ENCODE measurements around the gene SCARB2. TPM values are rescaled to one million over a fixed set of nuclear protein-coding genes. Genes with fewer than 3 reads are reported as not detected.
A peak's percentile ranks its signal among the peaks of the same experiment; 100 is the strongest.

The SCARB2 gene
- total and polyA plus RNA-seq, 2 experiments from 2014 or later, result 131 to 246 TPM

DNA sequence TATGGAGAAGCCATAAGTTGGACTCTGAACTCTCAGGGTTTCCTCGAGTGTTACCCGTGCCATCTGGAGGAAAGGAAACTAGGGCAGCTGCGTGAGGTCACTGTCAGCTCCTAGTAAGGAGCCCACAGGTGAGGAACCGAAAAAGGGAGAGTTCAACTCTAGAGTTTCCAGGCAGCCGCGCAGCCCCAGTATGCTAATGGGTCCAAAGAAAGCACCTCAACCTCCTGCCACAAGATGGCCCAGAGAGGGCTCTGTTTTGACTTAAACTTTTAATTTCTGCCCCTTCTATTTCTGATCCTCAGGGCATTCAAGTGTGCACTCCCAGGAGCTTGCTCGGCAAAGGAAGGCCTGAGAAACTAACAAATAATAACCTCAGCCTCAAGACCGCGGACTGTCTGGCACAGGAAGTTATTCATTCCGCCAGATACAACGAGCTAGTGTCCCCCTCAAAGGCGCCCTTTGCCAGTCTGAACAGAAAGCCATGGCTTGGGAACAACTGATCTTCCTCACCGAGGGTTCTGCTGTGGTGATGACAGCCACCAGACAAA lies 13.9 kb downstream of the SCARB2 start:
- Histone ChIP-seq H3K9me2 (replicated peaks; ENCODE audit: insufficient read depth) (no peaks in the 10 kb centered on the region), H3K27me3 (no peaks in the 10 kb centered on the region), H3K27ac (peak overlapping the region; percentile 74), H2AFZ (no peak overlapping the region), H3K4me2 (peak overlapping the region; percentile 63), H3K36me3 (replicated peaks; ENCODE audit: insufficient read depth, low read depth) (no peaks in the 10 kb centered on the region), H3K79me2 (peaks cover 89% of the 10 kb centered on the region), H3K4me1 (ENCODE audit: insufficient read depth) (peaks cover 70% of the 10 kb centered on the region), H4K20me1 (ENCODE audit: insufficient read depth, poor library complexity, severe bottlenecking) (peaks cover 11% of the 10 kb centered on the region), H3K9me3 (ENCODE audit: low read depth) (no peaks in the 10 kb centered on the region), H3K4me3 (no peak overlapping the region)
- TF ChIP-seq EZH2phosphoT487 (IDR thresholded peaks at IDR 0.05; ENCODE audit: low read depth, severe bottlenecking, unreplicated experiment), result no peak
- no peak for DNase-seq (ENCODE audit: low spot score)
- WGBS (ENCODE audit: low lambda C conversion rate, missing lambda C conversion rate), result 83% methylated on average over 13 of the region's 13 CpGs

DNA sequence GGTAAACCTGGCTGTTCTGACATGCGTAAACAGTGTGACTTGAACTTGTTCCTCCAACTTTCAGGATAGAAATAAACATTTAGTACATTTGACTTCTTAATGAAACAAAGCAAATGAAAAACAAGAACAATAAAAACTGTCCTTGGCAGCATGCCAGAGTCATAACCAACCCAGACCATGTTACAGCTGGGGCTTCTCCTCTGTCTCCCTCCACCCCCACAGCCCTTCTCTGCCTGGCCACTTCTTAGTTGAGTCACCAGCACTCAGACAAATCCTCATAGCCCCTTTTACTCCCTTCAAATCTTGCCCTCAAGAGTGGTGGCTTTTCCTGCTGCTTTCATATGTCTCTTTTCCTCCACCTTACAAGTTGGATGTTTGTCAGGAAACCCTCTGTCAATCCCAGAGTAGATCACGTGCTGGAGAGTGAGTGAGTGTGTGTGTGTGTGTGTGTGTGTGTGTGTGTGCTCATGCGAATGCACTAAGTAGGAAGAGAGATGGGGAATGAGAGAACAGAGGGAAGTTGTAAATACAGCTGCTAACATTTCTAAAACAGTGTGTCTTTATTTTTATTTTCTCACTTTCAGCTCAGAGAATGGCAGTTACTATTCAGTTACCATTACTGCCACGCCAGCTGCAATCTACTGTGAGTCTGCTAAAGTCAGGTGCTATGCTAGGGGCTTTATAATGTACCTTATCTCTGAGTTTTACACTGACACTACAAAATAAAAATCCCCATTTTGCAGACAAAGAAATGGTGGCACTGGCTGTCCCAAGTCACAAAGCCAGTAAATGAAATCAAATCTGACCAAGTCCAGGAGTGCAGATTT lies 15.0 kb downstream of the SCARB2 start:
- H3K9me3 ChIP-seq (ENCODE audit: low read depth), result no peaks in the 10 kb centered on the region
- peaks cover 71% of the 10 kb centered on the region for H3K4me1 ChIP-seq (ENCODE audit: insufficient read depth)
- TF ChIP-seq, protein P1, sequence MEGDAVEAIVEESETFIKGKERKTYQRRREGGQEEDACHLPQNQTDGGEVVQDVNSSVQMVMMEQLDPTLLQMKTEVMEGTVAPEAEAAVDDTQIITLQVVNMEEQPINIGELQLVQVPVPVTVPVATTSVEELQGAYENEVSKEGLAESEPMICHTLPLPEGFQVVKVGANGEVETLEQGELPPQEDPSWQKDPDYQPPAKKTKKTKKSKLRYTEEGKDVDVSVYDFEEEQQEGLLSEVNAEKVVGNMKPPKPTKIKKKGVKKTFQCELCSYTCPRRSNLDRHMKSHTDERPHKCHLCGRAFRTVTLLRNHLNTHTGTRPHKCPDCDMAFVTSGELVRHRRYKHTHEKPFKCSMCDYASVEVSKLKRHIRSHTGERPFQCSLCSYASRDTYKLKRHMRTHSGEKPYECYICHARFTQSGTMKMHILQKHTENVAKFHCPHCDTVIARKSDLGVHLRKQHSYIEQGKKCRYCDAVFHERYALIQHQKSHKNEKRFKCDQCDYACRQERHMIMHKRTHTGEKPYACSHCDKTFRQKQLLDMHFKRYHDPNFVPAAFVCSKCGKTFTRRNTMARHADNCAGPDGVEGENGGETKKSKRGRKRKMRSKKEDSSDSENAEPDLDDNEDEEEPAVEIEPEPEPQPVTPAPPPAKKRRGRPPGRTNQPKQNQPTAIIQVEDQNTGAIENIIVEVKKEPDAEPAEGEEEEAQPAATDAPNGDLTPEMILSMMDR (IDR thresholded peaks at IDR 0.05; ENCODE audit: poor library complexity), result no peak
- TF ChIP-seq EZH2 (IDR thresholded peaks at IDR 0.05; ENCODE audit: borderline replicate concordance) (no peak), EZH2phosphoT487 (IDR thresholded peaks at IDR 0.05; ENCODE audit: low read depth, severe bottlenecking, unreplicated experiment) (no peak)
- H3K4me3 ChIP-seq, result no peak overlapping the region
- DNase-seq (ENCODE audit: low spot score), result peak; percentile 88
- 30% methylated on average over 4 of the region's 4 CpGs for WGBS (ENCODE audit: low lambda C conversion rate, missing lambda C conversion rate)
- H3K36me3 ChIP-seq (replicated peaks; ENCODE audit: insufficient read depth, low read depth), result no peaks in the 10 kb centered on the region
- peak overlapping the region; percentile 74 for H3K27ac ChIP-seq
- H3K27me3 ChIP-seq, result no peaks in the 10 kb centered on the region
- no peaks in the 10 kb centered on the region for H3K9me2 ChIP-seq (replicated peaks; ENCODE audit: insufficient read depth)
- H3K79me2 ChIP-seq, result peaks cover 86% of the 10 kb centered on the region
- peaks cover 4% of the 10 kb centered on the region for H4K20me1 ChIP-seq (ENCODE audit: insufficient read depth, poor library complexity, severe bottlenecking)
- peak overlapping the region; percentile 63 for H3K4me2 ChIP-seq
- H2AFZ ChIP-seq, result no peak overlapping the region

DNA sequence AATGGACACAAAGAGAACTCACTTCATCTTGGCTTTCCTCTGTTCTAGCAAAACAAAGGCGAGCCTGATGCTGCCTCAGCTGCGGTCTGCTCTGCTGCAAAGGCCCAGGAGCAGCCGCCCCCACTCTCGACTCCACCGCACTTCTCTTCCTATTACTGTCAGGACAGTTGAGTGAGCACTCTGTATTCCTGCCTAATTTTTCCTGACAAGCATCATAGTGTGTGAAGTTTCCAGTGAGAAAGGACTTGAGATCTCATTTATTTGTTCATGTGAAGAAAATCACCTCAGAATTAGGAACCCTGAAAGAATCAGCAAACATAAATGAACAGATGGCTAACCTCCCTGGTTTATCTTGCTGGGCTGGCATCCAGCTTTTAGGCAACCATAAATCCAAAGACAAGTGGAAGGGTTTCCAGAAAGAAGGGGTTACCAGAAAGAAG lies 15.6 kb downstream of the SCARB2 start:
- 13% methylated on average over 5 of the region's 5 CpGs for WGBS (ENCODE audit: low lambda C conversion rate, missing lambda C conversion rate)

More for the DNA sequence above, 15.6 kb downstream of the SCARB2 start:
- H3K4me2 ChIP-seq, result peak overlapping the region; percentile 63
- H4K20me1 ChIP-seq (ENCODE audit: insufficient read depth, poor library complexity, severe bottlenecking), result peaks cover 4% of the 10 kb centered on the region
- no peak overlapping the region for H2AFZ ChIP-seq
- no peaks in the 10 kb centered on the region for H3K36me3 ChIP-seq (replicated peaks; ENCODE audit: insufficient read depth, low read depth)
- H3K9me2 ChIP-seq (replicated peaks; ENCODE audit: insufficient read depth), result no peaks in the 10 kb centered on the region
- H3K9me3 ChIP-seq (ENCODE audit: low read depth), result no peaks in the 10 kb centered on the region
- H3K27ac ChIP-seq, result peak overlapping the region; percentile 74
- no peak for TF ChIP-seq EZH2 (IDR thresholded peaks at IDR 0.05; ENCODE audit: borderline replicate concordance)
- TF ChIP-seq EZH2phosphoT487 (IDR thresholded peaks at IDR 0.05; ENCODE audit: low read depth, severe bottlenecking, unreplicated experiment), result no peak
- TF ChIP-seq, protein P1 (IDR thresholded peaks at IDR 0.05; ENCODE audit: poor library complexity), result no peak
- peak; percentile 62 for DNase-seq (ENCODE audit: low spot score)
- H3K4me3 ChIP-seq, result no peak overlapping the region
- peaks cover 86% of the 10 kb centered on the region for H3K79me2 ChIP-seq
- H3K27me3 ChIP-seq, result no peaks in the 10 kb centered on the region
- peaks cover 71% of the 10 kb centered on the region for H3K4me1 ChIP-seq (ENCODE audit: insufficient read depth)
